ENCODE measurements around the gene PRR12.

The PRR12 gene

DNA sequence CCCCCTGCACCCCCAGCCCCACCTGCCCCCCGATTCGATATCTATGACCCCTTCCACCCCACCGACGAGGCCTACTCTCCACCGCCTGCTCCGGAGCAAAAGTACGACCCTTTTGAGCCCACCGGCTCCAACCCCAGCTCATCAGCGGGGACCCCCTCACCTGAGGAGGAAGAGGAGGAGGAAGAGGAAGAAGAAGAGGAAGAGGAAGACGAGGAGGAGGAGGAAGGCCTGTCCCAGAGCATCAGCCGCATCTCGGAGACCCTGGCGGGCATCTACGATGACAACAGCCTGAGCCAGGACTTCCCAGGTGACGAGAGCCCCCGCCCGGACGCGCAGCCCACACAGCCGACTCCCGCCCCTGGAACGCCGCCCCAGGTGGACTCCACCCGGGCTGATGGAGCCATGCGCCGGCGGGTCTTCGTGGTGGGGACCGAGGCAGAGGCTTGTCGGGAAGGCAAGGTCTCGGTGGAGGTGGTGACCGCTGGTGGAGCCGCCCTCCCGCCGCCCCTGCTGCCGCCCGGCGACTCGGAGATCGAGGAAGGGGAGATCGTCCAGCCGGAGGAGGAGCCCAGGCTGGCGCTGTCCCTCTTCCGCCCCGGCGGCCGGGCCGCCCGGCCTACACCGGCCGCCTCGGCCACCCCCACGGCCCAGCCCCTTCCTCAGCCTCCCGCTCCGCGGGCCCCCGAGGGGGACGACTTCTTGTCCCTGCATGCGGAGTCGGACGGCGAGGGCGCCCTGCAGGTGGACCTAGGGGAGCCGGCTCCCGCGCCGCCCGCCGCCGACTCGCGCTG, 60.2 kb downstream of the PRR12 start:
- no peak for DNase-seq

DNA sequence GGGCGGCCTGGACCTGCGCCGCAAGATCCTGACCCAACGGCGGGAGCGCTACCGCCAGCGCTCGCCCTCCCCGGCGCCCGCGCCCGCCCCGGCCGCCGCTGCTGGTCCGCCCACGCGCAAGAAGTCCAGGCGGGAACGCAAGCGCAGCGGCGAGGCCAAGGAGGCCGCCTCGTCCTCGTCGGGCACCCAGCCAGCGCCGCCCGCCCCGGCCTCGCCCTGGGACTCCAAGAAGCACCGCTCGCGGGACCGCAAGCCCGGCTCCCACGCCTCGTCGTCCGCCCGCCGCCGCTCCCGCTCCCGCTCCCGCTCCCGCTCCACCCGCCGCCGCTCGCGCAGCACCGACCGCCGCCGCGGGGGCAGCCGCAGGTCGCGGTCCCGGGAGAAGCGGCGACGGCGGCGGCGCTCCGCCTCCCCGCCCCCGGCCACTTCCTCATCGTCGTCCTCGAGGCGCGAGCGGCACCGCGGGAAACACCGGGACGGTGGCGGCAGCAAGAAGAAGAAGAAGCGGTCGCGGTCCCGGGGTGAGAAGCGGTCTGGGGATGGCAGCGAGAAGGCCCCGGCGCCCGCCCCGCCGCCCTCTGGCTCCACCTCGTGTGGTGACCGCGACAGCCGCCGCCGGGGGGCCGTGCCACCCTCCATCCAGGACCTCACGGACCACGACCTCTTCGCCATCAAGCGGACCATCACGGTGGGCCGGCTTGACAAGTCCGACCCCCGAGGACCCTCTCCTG, 61.0 kb downstream of the PRR12 start:
- no peak for DNase-seq

DNA sequence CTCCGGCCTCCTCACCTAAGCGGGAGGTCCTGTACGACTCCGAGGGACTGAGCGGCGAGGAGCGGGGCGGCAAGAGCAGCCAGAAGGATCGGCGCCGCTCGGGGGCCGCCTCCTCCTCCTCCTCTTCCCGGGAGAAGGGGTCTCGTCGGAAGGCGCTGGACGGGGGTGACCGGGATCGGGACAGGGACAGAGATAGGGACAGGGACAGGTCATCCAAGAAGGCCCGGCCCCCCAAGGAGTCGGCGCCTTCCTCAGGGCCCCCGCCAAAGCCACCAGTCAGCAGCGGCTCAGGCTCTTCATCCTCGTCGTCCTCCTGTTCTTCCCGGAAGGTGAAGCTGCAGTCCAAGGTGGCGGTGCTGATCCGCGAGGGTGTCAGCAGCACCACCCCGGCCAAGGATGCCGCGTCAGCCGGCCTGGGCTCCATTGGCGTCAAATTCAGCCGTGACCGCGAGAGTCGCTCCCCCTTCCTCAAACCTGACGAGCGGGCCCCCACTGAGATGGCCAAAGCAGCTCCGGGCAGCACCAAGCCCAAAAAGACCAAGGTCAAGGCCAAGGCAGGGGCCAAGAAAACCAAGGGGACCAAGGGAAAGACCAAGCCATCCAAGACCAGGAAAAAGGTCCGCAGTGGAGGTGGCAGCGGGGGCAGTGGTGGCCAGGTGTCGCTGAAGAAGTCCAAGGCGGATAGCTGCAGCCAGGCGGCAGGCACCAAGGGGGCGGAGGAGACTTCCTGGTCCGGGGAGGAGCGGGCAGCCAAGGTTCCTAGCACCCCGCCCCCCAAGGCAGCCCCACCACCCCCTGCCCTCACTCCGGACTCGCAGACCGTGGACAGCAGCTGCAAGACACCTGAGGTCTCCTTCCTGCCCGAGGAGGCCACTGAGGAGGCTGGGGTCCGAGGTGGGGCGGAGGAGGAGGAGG, 61.8 kb downstream of the PRR12 start:
- no peak for DNase-seq

DNA sequence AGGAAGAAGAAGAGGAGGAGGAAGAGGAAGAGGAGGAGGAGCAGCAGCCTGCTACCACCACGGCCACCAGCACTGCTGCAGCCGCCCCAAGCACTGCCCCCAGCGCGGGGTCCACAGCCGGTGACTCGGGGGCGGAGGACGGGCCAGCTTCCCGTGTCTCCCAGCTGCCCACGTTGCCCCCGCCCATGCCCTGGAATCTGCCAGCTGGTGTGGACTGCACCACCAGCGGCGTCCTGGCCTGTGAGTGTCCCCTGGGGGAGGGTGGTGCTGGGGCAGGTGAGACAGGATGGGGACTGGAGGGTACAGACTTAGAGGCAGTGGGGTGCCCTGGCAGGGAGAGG, 62.5 kb downstream of the PRR12 start:
- DNase-seq: no peak

DNA sequence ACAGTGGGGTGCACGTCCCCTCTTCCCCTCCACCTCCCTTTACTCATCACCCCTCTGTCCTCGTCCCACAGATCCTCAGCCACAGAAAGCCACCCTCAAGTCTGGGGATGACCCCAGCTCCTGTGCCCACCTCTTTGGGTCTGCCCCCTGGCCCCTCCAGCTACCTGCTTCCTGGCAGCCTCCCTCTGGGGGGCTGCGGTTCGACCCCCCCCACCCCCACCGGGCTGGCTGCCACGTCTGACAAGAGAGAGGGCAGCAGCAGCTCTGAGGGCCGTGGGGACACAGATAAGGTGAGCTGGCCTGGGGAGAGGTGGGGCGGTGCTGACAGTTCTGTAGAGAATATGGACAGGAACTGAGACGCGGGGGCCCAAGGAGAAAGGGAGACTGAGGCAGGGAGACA, 63.6 kb downstream of the PRR12 start:
- no peak for DNase-seq

GRCh38 chr19:49655570-49656455, 64.8 kb downstream of the PRR12 start:
- no peak for DNase-seq

DNA sequence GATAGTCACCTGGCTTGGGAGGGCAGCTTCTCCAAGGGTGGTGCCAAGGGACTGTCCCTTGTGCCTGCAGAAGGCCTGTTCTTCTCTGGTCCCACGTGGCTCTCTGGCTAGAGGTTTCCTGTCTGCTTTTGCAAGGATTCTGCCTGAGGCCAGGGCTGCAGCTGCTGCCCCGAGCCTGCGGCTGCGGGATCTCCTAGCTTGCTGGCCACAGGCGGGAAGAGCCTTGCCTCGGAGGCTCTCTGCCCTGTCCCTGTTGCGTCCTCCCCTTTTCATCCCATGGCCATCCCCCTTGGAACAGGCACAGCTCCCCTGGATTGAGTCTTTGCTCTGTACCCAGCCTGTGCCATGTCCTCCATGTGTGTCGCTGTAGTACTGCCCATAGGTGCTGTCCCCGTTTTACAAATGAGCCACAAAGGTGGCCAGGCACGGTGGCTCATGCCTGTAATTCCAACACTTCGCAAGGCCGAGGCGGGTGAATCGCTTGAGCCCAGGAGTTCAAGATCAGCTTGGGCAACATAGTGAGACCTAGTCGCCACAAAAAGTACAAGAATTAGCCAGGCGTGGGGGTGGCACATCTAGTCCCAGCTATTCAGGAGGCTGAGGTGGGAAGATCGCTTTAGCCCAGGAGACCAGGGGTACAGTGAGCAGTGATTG, 65.6 kb downstream of the PRR12 start:
- DNase-seq: no peak

DNA sequence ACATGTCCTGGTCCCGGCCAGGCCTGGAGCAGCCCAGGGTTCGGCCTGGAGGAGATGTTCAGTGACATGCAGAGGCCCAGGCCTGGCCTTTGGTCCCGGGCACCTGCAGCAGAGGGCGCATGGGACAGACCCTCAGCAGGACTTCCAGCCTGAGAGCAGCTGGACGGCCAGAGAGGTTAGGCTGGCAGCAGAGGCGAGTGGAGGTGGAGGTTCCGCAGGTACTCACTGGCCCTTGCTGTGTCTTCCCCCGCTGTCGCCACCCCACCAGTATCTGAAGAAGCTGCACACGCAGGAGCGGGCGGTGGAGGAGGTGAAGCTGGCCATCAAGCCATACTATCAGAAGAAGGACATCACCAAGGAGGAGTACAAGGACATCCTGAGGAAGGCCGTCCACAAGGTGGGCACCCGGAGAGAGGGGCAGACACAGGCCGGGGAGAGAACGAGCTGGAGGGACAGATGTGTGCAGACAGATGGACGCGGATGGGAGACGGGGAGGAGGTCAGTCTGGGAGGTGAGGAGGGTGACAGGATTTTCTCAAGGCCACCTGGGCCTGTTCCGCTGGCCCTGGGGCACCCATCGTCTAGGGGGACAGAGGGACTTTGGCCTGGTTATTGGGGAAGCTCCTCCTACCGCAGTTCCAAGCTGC, 66.6 kb downstream of the PRR12 start:
- DNase-seq: no peak

- DNase-seq: no peak
Observed at GRCh38 chr19:49658139-49658517, 67.1 kb downstream of the PRR12 start.

GRCh38 chr19:49658566-49659442, 67.8 kb downstream of the PRR12 start:
- no peak for DNase-seq

DNA sequence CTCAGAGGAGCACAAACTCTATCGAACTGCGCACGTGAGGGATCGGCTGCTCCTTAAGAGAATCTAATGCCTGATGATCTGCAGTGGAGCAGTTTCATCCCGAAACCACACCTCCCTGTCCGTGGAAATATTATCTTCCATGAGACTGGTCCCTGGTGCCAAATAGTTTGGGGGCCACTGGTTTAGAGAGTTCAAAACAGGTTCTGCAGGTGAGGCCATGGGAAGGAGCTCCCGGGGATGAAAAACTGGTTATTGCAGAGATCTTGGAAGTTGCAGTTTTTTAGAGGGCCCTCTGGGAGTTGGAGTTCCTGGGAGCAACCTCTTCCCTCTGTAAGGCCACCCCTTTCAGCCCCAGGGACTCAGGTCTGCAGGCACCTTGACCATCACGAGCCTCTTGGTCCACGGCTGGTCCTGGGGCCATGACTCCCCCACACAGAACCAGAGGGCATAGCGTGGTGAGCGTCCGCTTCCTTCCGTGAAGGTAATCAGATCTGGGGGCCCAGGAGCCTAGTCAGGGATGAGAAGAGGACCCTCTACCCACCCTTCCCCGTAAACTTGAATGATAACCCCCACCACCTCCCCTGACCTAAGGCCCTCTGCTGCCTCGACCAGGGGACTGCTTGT, 69.5 kb downstream of the PRR12 start:
- DNase-seq: no peak

DNA sequence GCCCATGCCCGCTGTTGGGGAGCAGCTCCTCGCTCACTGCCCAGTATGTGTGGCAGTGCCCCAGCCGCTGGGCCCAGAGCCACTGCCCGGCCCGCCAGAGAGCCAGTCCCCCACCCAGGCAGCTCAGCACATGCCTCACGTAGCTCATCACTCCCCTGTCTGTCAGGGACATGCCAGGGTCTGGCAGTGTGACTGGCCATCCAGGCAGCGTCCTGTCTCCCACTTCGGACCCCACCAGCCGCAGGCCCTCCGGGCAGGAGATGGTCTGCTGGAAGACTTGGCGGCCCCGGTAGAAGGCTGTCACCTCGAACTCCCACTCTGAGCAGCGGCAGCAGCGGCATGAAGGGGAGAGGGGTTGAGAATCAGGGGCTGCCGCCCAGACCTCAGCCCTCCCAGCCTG, 71.0 kb downstream of the PRR12 start:
- DNase-seq: no peak

DNA sequence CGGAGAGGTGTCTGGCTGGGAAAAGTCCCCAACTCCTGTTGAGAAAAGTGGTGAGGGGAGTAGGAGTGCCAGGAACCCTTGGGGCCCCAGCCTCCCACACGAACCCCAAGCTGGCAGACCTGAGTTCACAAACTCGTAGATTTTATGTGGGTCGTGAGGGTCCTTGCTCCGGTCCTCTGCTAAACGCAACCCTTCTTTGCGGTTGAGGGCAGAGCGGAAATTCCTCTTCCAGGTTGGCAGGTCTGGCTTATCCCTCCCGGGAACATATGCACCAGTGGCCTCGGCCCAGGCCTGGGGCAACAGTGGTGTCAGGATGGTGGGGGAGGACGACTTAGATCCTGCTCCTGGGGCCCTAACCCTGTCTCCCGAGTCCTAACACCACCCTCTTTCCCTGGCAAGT, 72.2 kb downstream of the PRR12 start:
- no peak for DNase-seq

GRCh38 chr19:49664171-49665035, 73.4 kb downstream of the PRR12 start:
- DNase-seq: peak; percentile 92

DNA sequence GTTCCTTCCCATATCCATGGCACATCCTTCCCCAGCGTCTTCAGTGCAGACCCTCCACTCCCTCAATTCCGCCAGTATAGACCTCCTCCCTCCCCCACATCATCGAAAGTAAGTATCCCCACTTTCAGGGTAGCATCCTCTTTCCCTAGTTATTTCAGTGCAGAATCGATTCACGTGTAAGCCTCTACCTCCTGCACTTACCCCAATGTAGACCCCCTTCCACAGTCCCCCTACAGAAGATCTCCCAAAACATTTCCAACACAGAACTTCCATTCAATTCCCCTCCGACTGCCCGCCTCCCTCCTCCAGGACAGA, 74.0 kb downstream of the PRR12 start:
- no peak for DNase-seq

DNA sequence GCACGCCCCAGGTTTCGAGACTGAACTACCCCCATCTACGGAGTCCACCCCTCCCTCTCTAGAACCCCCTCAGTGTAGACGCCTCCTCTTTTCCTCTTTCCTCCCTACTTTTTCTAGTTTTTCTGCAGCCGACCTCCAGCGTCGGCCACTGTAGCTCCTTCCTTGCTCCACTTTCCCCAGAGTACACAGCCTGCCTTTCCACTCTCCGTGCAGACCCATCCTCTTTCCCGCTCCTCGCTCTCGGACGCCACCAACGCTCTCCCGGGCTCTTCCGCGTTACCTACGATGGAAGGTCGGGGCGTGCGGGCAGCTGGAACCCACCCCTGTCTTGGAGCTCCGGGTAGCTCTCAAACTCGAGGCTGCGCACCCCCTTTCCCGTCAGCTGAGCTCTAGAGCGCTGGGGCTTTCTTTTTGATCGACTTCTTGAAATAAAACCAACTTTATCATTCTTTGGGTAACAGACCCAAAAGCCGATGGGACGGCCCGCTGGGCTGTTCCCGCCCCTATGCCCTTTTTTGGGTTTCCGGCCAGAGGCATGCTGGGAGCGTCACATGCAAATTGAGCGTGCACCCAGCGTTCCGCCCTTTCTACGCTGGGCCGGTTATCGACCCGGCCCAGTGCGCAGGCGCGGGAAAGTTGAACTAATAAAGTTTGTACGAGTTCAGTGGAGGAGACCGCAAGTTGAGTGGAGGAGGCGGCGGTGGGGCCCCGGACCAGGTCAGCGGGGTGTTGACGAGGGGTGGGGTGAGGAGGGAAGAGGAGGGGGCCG, 74.6 kb downstream of the PRR12 start, which contains the start of the genes BCL2L12 and IRF3:
TSS of gene BCL2L12 (plus strand) at position 583 of the 769 bp plus-strand sequence. CDS start 760 bp downstream, outside the sequence.
TSS of gene IRF3 (minus strand) at position 507 of the 769 bp plus-strand sequence. CDS start 1,019 bp downstream, outside the sequence.
- peak; percentile 99 for DNase-seq

GRCh38 chr19:49666120-49666444, 75.1 kb downstream of the PRR12 start:
- no peak for DNase-seq

DNA sequence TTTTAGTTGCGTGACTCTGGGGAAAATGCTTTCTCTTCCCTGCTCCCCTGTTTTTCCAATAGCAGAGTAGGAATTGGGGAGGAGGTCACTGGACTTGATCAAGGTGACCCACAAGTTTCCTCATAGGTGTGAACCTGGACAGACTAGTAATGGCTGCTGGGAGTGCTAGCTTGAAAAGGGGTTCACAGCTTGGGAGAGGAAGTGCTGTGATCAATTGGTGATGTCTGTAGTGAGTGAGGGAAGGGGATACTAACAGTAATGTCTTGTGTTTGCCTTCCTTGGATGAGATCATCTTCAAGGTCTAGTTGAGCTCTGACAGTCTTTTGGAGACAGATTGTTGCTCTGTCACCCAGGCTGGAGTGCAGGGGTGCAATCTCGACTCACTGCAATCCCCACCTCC, 76.5 kb downstream of the PRR12 start:
- no peak for DNase-seq
